Hematopoietic multipotent progenitor cell treated with erythropoietin and hydrocortisone succinate and interleukin-3 and kit ligand, for 8 days (in vitro differentiated cells): ENCODE measurements around the gene TTC31.

Source experiments
- DNase-seq: peaks from one replicate; pipeline ENCODE4 v3.0.0-alpha.2; 2015

TTC31 gene

GRCh38 chr2:74527741-74528140 lies 44.9 kb downstream of the TTC31 start:
- DNase-seq = no peak

- DNase-seq = no peak
Observed at GRCh38 chr2:74528600-74529356, 45.9 kb downstream of the TTC31 start.

- DNase-seq = peak; percentile 99
Observed at GRCh38 chr2:74529357-74530238, 46.7 kb downstream of the TTC31 start, which contains the start of the genes AUP1 and HTRA2. Gene AUP1, minus strand, starts transcription at chr2:74529706. Its CDS starts 77 bp downstream, at chr2:74529629. Gene HTRA2, plus strand, starts transcription at chr2:74529933. Its CDS starts 74 bp downstream, at chr2:74530007.

- DNase-seq = peak; percentile 99
Observed at GRCh38 chr2:74530239-74531187, 47.6 kb downstream of the TTC31 start.

- no peak for DNase-seq
Observed at GRCh38 chr2:74531666-74532065, 48.8 kb downstream of the TTC31 start.

GRCh38 chr2:74532222-74532621 lies 49.3 kb downstream of the TTC31 start:
- peak; percentile 78 for DNase-seq

GRCh38 chr2:74533464-74533863 lies 50.6 kb downstream of the TTC31 start:
- DNase-seq = no peak

- DNase-seq = no peak
Observed at GRCh38 chr2:74534411-74534810, 51.5 kb downstream of the TTC31 start.

GRCh38 chr2:74535440-74535965 lies 52.6 kb downstream of the TTC31 start:
- no peak for DNase-seq

- no peak for DNase-seq
Observed at GRCh38 chr2:74536166-74536950, 53.5 kb downstream of the TTC31 start.

GRCh38 chr2:74537140-74537539 lies 54.3 kb downstream of the TTC31 start:
- DNase-seq = no peak

GRCh38 chr2:74538881-74539339 lies 56.0 kb downstream of the TTC31 start:
- no peak for DNase-seq

GRCh38 chr2:74540291-74540690 lies 57.4 kb downstream of the TTC31 start:
- no peak for DNase-seq

- no peak for DNase-seq
Observed at GRCh38 chr2:74542978-74543377, 60.1 kb downstream of the TTC31 start.
